Endometrium (tissue), 2 donors: ENCODE data around the gene LYRM7.
"Not testable (repeated sequence)": the region's sequence is repeated elsewhere in the genome, so short reads cannot be mapped to it uniquely, and the experiment has no call there.

Source experiments
- FAIRE-seq: peaks from 2 replicates; lab custom pipeline; 2012; peaks lifted over from hg19 to GRCh38; lab: Jason Lieb, UNC
- donor health status: control.
- donor health status: control.

The LYRM7 gene

GRCh38 chr5:131180407-131180806, 9.7 kb downstream of the LYRM7 start:
- FAIRE-seq, result no peak

DNA sequence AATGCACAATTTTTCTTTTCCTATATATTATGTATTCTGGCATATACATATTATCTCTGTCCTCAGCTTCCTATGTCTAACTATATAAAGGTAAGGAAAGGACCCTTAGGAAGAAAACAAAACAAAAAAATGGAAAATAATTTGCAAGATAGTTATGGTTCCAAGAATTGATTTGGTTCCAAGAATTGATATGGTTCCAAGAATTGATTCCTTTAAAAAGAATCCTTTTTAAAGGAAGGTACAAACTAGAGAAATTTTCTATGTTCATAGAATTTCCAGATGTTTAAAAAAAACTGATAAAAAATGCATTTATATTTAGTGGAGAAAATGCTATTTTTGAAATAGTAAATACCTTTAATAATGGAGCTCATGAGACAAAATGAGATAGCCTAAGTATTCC, 12.1 kb downstream of the LYRM7 start:
- FAIRE-seq, result no peak

DNA sequence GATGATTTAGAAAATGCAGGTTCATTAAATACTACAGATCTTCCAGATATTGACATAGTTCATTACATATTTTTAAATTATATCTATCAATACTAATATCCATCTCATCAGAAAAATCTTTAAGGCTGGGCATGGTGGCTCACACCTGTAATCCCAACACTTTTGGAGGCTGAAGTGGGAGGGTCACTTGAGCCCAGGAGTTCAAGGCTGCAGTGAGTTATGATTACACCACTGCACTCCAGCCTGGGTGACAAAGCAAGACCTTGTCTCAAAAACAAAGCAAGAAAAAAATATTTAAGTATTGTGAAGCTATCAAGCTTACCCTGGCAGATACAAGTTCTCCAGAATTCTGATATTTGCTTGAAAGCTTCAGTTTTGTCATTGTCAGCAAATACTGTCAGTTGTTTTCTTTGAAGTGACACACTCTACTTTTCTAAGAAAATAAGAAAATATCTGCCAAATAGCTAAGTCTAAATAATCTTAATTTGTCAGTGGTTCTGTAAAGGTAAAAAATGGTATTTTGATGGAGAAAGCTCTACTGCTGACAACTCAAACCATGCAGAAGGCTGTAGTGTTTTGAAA, 14.9 kb downstream of the LYRM7 start:
- no peak for FAIRE-seq

DNA sequence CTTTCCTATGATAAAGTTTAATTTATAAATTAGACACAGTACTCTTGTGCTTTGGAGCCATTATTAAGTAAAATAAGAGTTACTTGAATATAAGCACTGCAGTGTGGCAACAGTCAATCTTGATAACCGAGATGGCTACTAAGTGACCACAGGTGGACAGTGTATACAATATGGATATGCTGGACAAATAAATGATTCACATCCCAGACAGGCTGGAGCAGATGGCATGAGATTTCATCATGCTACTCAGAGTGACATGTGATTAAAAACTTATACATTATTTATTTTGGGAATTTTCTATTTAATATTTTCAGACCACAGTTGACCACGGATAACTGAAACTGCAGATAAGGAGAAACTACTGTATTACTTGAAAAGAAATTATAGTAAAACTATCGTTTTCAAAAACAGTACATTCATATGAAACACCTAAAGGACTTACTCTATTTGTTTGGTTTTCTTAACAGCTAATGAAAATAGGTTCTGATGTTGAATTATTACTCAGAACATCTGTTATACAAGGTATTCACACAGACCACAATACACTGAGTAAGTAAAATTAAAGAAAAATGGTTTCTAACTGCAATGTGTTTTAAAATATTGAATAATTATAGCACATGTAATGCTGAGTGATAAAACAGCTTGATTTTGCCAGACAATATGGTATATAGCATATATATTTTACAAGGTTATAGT, 16.0 kb downstream of the LYRM7 start:
- FAIRE-seq, result no peak

GRCh38 chr5:131193106-131193505, 22.4 kb downstream of the LYRM7 start:
- FAIRE-seq, result no peak

- not testable (repeated sequence) for FAIRE-seq
Measured at GRCh38 chr5:131193897-131194296, 23.2 kb downstream of the LYRM7 start.

- no peak for FAIRE-seq
Measured at GRCh38 chr5:131194725-131195124, 24.0 kb downstream of the LYRM7 start.

DNA sequence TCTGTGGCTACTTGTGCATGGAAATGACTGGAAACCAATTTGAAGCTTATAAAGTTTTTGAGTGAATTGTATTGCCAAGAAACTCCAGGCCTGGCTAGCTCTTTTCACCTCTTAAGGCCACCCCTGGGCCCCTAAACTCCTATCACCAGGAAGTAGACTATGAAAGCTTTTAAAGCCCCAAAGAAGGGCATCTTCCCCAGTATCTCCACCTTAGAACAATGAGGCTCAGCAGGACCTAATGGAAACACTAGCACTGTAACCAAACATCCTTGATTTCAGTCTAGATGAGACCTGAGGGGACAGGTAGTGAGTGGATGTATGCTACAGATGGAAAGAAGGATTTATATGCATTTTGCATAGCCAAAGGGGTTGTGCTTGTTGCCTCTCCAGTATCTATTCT, 25.0 kb downstream of the LYRM7 start:
- FAIRE-seq, result no peak

- no peak for FAIRE-seq
Measured at GRCh38 chr5:131196331-131196730, 25.6 kb downstream of the LYRM7 start.

DNA sequence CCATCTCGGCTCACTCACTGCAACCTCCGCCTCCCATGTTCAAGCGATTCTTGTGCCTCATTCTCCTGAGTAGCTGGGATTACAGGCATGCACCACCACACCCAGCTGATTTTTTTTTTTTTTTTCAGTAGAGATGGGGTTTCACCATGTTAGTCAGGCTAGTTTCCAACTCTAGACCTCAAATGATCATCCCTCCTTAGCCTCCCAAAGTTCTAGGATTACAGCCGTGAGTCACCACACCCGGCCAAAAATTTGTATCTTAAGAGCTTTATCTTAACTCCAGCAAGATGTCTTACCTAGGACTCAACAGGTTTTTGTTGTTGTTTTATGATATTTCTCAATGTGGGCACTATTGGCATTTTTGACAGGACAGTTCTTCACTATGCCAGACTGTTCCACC, 27.9 kb downstream of the LYRM7 start:
- FAIRE-seq, result no peak

- FAIRE-seq, result no peak
Measured at GRCh38 chr5:131200560-131200959, 29.8 kb downstream of the LYRM7 start.

GRCh38 chr5:131204964-131205363, 34.2 kb downstream of the LYRM7 start:
- FAIRE-seq, result no peak

GRCh38 chr5:131206061-131206460, 35.3 kb downstream of the LYRM7 start:
- no peak for FAIRE-seq

- no peak for FAIRE-seq
Measured at GRCh38 chr5:131206772-131207171, 36.0 kb downstream of the LYRM7 start.

- FAIRE-seq, result no peak
Measured at GRCh38 chr5:131209175-131209505, 38.4 kb downstream of the LYRM7 start.

- FAIRE-seq, result no peak
Measured at GRCh38 chr5:131209506-131210150, 38.9 kb downstream of the LYRM7 start.

GRCh38 chr5:131210151-131210510, 39.4 kb downstream of the LYRM7 start:
- FAIRE-seq, result no peak

GRCh38 chr5:131211669-131212068, 40.9 kb downstream of the LYRM7 start:
- FAIRE-seq, result no peak

DNA sequence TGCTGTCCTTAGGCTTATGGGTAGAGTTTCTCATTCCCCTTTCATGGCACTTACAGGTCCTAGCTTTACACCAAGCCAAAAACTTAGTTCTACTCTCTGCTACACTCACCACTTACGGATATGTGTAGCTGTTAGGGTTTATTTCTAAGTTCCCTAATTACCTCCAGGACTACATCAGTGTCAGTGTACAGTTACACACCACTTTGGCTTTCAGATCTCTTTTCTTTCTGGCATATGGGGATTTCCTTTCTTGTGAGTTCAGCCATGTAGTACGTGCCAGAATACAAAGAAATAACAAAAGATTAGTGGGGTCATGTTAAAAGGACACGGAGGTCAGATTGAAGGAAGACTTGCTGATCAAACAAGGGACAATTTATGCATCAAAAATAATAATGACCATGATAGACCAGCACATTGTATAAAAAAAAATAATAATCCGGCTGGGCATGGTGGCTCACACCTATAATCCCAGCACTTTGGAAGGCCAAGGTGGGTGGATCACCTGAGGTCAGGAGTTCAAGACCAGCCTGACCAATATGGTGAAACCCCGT, 41.8 kb downstream of the LYRM7 start:
- no peak for FAIRE-seq

DNA sequence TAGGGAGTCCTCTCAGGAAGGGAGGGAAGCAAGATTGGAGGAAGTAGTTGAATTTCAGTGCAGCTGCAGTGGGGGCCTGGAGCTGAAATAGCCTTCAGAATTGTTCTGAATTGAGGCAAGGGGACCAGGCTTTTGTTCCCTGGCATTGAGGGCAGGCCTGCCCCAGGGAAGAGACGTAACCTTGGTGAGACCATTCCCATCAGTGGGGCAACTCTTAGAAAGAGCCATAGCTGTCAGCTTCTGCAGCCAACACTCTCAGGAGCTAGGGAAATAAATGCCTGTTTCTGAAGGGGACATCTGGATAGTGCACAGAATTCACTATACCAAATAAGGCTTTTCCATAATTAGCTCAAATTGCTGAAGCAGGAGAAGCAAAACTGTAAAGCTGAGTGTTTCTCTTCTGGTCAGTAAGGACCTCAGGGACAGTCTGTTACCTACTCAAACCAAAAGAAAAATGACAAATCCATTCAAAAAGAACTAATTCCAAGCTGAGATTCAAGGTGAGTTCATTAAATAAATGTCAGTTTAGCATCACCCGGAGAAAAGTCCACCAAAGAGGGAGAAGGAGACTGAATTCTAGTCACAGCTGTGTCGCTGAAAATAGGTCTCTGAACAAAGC, 44.0 kb downstream of the LYRM7 start:
- no peak for FAIRE-seq

DNA sequence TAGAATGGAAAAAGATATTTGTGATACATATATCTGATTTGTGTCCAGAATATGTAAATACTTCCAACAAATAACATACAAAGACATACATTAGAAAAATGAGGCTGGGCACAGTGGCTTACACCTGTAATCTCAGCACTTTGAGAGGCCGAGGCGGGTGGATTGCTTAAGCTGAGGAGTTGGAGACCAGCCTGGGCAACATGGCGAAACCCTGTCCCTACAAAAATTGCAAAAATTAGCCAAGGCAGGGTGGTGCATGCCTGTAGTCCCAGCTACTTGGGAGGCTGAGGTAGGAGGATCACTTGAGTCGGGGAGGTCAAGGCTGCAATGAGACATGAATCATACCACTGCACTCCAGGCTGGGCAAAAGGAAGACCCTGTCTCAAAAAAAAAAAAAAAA, 47.0 kb downstream of the LYRM7 start:
- no peak for FAIRE-seq

DNA sequence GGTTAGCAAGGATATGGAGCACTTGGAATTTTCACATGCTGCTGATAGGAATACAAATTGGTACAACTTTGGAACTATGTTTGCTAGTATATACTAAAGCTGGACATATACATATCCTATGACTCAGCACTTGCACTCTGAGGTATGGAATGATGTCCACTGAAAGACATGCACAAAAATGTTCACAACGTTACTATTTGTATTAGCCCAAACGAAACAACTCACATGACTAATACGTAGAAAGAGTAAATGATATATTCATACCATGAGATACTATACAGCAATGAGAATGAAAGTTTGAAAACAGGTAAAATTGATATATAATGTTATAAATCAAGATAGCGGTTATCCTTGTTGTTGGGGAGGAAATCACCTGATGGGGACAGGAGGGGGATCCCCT, 47.6 kb downstream of the LYRM7 start:
- FAIRE-seq, result no peak

DNA sequence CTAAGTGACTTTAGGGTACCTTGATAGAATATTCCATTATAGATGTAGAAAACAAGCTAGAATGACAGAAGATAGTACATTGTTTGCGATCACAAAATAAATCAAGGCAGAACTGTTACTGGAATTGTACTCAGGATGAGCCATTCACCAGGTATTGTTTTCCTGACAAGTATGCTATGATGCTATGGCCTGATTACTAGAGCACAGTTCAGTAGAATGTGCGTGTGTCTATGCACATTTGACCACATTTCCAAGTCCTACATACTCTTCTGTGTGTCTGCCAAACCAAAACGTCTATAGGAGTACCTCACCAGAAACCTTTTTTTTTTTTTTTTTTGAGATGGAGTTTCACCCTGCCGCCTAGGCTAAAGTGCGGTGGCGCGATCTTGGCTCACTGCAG, 49.8 kb downstream of the LYRM7 start:
- FAIRE-seq, result no peak
